ENCODE results near the gene ILK.

ILK gene

DNA sequence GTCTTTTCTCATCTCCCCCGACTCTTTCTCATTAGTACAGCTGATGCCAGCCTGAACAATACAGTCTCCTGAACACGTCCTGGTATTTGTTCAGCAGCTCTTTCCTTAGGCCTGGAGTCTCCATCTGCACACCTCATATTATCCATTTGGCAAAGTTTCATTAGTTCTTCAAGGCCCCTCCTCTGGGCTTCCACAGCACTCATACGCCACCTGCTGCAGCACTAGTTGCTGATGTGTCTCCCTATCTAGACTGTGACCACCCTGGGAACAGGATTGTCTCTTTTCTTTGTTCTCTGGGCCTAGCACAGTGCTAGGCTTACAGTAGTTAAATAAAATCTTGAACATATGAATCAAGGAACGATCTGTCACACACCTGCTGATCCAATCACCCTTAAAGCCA lies 34.9 kb downstream of the ILK start:
- no peak for DNase-seq

DNA sequence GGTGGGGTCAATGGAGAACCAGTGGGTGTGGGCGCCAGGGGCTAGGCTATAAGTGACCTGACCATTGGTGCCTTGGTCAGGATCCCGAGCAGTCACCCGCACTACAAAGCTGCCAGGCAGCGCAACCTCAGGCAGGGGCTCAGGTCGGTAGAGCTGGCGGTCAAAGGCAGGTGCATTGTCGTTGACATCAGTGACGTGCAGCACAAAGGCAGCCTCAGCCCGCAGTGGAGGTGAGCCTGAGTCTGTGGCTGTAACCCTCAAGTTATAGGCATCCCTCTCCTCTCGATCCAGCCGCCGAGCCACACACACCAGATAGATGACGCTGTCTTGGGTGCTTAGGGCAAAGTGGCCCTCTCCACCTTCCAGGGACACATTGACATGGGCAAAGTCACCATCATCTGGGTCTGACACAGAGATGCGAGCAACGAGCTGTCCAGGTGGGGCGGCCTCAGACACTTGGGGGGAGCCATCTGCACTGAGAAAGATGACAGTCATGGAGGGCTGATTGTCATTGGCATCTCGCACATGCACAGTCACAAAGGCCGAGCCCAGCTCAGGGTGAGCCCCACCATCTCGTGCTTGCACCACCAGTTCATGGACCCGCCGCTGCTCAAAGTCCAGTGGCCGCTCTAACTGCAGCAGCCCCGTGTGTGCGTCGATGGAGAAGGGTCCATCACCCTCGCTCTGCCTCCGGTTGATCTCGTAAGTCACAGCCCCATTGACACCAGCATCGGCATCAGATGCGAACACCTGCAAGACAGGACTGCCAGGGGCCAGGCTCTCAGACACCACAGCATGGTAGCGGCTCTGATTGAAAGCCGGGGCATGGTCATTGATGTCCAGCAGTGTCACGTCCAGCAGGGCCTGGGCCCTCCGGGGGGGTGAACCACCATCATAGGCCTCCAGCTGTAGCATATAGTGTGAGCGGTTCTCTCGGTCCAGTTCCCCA lies 36.7 kb downstream of the ILK start:
- DNase-seq = no peak

DNA sequence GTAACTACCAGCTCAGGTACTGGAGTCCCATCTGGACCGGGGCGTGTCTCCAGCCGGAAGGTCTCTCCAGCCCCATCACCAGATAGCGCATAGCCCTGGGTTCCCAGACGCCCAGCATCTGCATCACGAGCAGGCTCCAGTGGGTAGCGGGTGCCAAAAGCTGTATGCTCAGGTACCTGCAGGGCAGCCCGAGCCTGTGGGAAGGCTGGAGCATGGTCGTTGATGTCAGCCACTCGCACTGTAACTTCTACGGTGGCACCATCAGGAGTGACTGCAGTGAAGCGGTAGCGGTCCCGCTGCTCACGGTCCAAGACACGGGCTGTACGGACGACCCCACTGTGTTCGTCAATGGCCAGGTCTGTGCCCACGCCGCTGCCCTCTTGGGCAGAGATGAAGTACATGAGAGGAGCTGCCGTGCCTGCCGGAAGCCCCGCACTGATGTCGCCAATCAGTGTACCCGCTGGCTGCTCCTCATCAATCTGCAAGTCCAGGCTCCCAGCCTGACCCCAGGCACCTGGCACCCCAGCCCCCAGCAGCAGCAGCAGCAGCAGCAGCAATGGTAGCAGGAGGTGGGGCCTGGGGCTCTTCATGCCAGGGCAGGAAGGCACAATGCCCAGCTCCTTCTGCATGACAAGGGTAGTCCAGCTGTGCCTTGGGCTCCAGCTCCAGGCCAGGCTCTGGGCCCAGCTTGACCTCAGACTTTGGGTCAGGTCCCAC lies 37.6 kb downstream of the ILK start:
- no peak for DNase-seq

DNA sequence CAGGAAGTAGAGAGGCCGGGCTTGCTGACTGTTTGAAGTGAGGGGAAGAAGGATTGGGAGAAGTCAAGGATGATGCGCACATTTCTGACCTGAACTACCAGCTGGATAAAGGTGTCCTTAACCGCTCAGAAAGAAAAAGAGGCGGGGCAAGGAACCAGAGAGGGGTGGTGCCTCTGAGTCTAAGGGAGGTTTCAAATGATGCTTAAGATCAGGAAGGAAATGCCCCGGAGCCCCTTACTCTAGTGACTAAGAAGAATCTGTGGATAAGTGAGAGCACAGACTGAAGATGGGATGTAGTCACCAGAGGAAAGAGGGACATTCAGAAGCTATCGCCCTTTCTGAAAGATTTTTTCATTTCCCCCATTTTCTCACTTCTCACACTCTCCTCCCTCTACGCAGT lies 39.4 kb downstream of the ILK start:
- DNase-seq = no peak

DNA sequence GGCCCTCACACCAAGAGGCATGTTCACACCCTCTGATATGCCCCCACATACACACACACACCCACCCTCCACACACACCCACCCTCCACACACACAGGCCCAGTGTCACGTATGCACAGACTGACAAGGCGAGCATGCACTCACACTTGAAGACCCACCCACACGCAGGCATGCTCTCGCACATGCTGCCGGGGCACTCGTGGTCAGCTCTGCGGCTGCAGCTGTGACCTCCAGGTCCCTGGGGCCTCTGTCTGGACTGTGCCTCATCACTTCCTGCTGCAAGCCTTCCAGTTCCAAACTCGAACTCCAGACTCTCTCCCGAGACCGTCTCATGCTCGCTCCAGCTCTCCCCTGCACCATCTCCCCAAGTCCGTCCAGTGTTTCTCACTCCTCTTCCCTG lies 42.5 kb downstream of the ILK start:
- DNase-seq = peak; percentile 61

DNA sequence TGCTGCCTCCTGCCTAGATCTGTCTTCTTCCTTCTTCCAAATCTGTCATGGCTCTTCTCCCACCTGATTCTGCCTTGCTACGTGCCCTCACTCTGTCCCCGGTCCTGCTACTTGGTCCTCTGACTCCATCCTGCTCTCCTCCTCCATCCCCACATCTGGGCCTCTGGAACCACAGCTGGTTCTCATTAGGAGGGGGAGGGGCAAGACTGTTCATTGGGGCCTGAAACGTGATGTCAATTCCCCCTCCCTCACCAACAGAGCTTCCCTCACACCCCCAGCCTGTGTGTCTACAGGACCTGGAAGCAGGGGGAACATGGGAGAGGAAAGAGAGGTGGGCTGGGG lies 43.0 kb downstream of the ILK start:
- peak; percentile 88 for DNase-seq

DNA sequence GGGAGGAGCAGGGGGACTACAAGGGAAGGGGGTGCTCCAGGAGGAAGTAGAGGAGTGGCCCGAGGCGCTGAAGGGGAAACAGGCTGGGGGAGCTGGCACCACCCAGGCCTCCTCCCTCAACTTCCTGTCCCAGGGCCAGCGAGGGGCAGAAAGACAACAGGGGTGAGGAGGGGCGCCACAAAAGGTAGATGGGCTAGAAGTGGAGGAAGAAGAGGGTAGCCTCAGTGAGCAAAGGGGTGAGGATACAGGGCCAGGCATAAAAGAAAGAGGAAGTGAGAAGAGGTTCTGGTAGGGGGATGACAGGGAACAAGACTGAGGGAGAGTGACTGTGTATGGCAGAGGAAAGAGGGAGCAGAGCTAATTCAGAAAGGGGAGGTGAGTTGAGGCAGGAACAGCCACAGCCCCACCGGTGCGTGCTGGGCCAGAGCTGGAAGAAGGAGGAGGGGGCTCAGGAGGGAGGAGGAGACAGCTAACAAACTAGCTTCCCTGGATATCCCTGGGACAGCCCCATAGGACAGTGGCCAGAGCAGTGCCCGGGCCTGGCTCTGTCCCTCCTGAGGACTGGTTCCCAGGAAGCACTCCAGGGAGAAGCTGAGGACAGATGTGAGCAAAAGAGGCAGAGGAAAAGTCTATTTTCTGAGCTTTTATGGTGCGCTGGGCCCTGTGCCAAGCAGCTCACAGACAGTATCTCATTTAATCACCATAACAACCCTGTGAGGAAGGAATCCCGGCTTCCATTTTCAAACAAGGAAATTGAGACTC lies 43.5 kb downstream of the ILK start:
- peak; percentile 75 for DNase-seq

DNA sequence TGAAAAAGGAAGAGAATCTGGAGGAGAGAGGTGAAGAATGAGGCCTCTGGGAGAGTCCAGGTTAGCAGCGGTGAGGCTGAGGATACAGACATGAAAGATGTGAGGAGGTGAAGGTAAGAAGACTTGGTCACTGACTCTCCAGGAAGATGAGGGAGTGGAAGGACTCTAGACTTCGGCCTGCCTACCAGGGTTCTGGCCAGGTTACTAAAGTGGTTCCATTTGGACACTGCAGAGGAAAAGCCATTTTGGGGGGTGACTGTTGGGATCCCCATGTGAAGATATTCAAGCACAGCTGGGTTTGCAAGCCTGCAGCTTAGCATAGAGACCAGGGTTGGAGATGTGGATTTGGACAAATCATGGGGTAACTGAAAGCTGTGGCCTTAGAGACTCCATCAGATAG lies 44.3 kb downstream of the ILK start:
- DNase-seq = no peak

DNA sequence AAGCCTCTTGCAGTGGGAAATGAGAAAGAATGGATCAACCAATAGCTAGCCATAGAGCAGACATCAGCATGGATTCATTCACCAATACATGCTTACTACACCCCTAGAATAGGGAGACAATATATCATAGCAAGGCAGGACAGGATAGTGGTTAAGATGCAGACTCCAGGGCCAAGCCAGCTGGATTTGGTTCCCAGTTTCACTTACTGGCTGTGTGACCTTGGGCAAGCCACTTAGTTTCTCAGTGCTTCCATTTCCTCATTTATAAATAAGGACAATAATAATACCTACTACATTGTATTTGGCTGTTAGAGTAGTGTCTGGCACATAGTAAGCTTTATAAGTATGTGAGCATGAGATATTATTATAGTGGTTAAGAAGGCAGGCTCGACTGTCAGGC lies 44.9 kb downstream of the ILK start:
- no peak for DNase-seq

DNA sequence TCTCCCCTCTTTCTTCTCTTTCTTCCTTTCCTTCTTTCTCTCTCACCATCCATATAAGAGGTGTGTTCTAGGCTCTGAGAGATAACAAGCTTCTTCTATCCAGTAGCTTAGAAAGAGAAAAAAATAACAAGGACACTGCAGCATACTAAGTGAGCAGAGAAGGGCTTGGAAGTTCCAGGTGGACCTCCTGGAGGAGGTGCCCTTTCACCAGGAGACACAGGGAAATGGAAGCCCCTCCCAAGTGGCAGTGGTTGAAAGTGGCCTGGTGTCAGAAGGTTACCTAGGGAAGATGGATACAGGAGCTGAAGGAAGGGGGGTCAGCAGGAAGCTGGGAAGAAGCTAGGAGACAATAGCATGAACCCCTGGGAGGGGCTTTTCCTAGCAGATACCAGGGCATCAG lies 46.5 kb downstream of the ILK start:
- DNase-seq = no peak

DNA sequence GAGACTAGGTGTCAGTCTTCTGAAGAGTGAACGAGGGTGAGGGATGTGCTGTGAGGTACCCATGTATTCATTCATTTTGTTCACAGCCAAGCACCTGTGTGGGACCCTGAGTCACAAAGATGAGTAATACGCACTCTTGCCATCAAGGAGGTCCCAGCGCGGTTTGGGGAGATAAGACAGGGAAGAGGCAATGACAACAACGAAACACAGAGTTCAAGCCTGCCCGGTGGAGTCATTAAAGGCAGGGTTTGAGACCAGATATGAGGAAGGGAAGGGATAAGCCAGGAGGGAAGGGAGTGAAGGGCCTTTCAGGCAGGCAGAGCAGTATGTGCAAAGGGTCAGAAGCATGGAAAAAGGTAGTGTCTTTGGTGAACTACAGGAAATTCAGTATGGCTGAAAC lies 47.4 kb downstream of the ILK start:
- DNase-seq = no peak

DNA sequence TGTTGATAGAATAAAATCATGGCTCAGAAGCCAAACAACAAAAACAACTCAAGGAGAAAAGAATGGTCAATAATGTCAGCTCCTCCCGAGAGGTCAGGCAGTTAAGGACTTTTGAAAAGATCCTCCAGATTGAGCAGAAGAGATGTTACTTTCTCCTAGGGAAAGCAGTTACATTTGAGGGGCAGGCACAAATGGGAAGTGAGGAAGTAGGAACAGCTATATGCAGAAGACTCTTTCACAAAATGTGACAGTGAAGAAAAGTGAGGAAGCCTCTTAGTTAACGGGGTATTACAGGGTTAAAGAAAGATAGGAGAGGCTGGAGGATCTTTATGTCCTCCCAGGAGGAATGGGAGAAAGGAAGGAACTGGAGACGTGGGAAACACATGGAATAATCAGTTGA lies 48.6 kb downstream of the ILK start:
- DNase-seq = no peak

DNA sequence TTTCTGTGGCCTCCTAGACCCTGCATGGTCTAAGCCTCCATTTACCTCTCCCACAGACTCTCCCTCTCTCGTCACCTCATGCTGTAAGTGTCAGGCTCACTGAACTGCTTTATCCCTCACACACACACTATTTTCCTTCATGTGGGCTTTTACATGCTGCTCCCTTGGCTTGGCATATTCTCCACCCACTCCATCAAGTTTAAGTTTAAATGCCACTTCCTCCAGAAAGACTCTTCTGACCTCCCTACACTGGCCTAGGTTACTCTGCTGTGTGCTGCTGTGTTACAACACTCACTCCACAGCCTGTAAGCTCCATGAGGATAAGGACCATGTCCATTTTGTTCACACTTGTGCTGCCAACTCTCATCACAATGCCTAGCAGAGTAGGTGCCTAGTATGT lies 49.5 kb downstream of the ILK start:
- DNase-seq = no peak

DNA sequence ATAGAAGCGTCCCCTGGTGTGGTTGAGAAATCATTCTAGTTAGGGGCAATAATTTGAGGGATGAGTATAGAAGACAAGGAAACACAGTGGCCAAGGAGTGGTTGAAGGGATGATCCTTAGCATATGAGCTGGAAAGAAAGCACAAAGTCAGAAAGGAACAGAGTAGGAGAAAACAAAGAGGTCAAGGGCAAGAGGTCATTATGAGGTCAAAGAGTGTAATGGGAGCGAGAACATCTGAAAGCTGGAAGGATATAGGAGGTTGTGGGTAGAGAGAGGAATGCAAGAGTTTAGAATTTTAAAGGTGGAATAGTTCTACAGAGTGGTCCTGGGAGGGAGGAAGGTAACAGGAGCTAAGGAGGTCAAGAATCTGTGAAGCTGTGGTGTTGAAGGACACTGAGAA lies 50.1 kb downstream of the ILK start:
- no peak for DNase-seq

DNA sequence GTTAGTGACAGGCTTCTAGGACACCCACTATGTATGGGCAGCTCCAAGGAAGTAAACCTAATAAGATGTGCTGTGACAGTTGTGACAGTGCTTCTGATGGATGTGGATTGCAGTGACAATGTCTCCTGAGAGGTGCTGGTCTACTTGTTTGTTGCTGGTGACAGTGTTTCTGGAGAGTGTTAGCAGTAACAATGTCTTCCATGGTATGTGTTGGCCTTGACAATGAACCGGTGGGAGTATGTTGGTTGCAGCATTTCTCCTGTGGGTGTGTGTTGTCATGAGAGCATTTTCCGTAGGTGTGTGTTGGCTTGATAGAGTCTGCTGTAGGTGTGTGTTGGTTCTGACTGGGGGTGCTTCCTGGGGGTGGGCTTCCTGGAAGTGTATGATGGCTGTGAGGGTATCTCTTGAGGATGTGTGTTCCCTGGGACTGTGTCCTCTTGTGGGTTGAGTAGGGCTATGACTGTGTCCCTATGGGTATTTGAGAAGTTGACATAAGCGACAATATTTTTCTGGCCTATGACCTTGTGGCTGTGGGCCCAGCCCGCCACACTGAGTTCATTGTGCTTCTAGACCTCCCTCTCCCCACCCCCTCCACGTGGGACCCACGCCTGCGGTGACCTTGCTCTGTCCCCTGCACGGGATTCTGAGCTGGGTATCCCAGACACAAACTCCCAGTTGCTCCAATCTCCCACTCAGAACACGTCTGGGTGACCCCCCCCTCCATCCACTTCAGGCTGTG lies 50.9 kb downstream of the ILK start:
- DNase-seq = no peak

DNA sequence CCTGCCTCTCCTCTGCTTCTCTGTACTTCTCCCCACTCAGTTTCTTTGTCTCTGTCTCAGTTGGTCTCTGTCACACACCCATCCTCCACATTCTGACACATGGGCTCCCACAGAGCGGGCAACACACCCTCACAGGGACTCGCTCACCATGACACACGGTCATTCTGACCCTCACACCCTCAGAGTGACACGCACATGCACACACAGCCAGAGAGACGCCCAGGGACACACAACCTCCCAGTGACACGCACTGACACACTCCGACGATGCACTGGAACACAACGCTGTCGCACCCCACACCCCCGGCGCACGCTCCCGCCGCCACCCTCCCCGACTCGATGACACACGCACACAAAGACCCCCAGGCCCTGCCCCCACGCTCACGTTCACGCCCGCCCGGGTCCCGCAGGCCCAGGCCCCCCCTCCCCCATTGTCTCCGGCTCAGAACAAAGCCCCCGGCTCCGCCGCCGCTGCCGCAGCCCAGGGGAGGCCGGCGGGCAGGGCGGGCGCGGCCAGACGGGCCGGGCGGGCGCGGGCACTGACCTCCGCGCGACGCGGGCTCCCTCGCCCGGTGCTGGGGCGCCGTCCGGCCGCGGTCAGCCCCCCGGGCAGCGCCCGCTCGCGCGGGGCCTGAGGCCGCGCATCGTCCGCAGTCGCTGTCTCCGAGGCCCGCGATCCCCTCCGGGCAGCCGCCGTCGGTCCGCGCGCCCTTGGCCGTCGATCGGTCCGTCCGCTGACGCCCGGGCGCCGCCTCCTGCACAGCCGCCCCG lies 51.6 kb downstream of the ILK start:
- peak; percentile 25 for DNase-seq

DNA sequence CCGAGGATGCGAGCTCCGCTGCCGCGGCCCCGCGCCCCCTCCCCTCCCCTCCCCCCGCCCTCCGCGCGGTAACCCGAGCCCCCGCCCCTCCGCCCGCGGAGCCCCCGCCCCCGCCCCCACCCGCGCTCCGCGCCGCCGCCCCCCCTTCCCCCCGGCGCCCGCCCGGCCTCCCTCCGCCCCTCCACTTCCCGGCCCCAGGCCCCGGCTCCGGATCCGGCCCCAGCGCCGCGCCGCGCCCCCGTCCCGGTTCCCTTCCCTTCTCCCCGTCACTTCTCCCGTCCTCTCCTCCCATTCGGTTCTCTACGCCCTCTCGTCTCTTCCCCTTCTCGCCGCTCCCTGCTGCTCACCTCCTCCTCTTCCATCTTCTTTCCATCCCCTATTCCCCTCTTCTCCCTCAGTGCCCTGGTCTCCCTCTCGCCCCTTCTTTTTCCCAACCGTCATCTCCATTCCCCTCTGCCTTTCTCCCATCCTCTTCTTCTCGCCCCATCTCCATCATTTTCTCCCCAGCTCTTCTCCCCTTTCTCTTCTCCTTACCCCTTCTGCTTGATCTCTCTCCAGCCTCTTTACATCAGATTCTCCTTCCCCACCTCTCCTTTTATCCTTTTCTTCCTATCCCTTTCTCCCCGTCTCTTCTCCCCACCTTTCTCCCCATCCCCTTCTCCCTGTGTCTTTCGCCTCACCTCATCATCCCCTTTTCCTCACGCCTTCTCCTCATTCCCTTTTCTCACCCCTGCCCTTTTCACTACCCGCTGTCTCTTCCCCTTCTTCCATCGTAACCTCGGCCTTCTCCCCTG lies 52.4 kb downstream of the ILK start, which contains the start of gene DCHS1:
Gene DCHS1, minus strand, starts transcription at position 20 of the 794 bp plus-strand sequence. CDS start 14,196 bp downstream, outside the sequence.
- DNase-seq = peak; percentile 27

DNA sequence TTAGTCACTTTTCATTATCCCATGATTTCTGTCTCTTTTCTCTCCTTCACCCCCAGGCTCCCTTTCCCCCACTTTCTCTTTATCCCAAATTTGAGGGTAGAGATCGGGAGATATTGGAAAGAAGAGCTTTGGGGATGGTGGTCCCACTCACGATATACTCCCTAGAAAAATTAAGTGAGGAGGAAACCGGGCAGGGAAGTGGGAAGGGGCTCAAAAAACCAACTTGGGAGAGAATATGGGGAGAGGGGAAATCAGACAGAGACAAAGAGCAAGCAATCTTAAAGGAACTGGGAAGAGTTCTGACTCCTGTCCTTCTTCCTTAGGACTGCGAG lies 53.0 kb downstream of the ILK start:
- DNase-seq = no peak

DNA sequence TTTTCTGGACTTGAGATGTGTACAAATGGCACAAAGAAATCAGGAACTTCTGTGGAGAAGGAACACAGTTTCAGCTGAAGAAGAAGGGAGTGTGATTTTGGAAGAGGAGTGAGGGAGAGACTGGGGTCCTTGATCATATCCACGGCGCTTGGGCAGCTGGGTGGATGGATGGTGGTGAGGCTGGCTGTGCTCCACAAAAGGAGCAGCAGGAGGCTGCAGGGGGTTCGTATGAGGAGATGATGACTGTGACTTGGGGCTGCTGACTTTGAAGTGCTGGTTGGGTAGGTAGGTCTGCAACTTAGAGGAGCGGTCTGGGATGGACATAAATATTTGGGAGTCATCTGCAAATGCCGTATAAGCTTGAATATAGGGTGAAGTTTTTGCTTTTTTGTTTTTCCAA lies 53.4 kb downstream of the ILK start:
- DNase-seq = no peak

DNA sequence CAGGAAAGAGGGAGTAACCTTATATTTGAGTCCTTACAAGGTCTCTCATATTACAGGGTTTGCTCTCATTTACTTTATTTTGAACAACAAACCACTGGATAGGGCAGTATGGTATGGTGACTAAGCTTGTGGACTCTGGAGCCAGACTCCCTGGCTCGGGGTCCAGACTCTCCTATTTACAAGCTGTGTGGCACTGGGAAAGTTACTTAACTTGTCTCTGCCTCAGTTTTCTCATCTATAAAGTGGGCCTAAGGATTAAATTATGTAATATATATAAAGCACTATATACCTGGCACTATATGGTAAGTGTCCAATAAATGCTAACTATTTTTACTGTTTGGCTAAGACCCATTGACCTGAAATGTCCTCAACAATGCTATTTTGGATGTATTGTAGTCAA lies 53.8 kb downstream of the ILK start:
- DNase-seq = peak; percentile 27

DNA sequence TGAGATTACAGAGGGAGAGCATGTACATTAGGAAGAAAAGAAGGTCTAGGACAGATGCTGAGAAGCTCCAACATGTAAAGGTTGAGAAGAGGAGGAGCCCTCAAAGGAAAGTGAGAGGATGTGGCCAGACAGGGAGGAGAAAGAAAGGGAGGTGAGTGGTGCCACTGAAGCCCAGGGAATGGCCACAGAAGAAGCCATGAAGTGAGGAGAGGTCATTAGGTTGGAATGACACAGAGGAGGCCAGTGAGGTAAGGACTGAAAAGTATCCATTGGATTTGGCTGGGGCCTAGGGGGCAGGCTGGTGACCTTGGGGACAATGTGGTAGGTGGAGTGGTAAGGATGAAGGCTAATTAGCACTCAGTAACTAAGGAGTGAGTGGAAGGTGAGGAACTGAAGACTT lies 55.1 kb downstream of the ILK start:
- no peak for DNase-seq

Measured in fibroblast of skin of right quadriceps (primary cell).